ENCODE data around the gene HEATR9. TPM values are rescaled to one million over a fixed set of nuclear protein-coding genes. Genes with fewer than 3 reads are reported as not detected.

Gene HEATR9
- total RNA-seq, 2 experiments from 2014 or later, result 1.5 to 2.3 TPM

DNA sequence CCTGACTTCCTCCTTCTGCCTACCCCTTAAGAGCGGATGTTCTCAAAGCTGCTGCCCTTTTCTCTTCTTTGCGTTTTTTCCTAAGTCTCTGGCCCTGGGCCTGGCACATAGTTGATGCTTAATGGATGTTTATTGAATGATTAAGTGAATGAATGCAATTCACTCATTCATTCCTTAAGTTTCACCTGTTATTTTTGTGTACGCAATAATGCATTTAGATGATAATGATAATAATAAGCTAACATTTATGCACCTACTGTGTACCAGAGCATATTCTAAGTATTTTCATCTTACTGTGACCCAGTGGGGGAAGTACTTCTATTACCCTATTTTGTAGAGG, 7.1 kb upstream of the HEATR9 start:
- CTCF ChIA-PET, result interaction anchor here (0.6 to 2.0 kb wide), 6 partner anchors 13 to 72 kb away, joined by 3 to 11 read pairs (median 5); no protein-coding TSS in a partner anchor
- POLR2A ChIA-PET, result interaction anchor here (0.6 to 6.6 kb wide), 4 partner anchors 9 to 27 kb away, joined by 3 to 189 read pairs (median 6); no protein-coding TSS in a partner anchor

DNA sequence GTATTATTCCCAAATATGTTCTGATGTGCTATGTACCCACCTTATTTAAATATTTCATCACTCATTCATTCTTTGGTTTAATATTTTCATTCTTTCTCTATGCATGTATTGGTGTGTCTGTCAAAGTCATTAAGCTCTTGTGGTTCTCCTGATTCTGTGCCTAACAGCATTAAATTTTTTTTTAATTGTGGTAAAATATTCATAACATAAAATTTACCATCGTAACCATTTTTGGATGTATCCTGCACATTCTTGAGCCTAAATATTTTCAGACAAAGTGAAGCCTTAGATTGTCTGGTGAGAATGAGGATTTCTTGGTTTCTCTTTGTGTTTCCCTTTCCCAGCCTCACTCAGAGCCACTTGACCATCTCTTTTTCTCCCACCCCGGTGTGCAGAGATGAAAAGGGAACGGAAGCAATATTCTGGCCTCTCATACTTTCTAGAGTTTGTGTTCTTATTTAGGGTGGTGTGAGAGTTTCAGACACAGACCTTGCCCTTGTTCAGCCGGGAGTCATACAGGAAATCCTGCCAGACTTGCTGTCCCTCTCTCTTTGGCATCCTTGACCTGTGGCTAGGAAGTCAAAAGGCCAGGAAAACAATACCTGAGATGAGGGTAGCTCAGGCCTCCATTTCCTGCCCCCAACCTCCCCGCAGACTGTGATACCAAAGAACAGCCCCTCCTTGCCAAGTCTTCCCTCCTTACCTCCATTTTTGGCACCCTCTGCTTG, 6.5 kb upstream of the HEATR9 start:
- POLR2A ChIA-PET, result interaction anchor here (0.6 to 6.6 kb wide), 3 partner anchors 9 to 20 kb away, joined by 3 to 189 read pairs (median 4); no protein-coding TSS in a partner anchor
- CTCF ChIA-PET, result interaction anchor here (0.6 to 2.0 kb wide), 5 partner anchors 14 to 72 kb away, joined by 3 to 11 read pairs (median 6); no protein-coding TSS in a partner anchor

GRCh38 chr17:35872196-35872980, 3.7 kb upstream of the HEATR9 start:
- ChIA-PET POLR2A (interaction anchor here (0.7 to 1.0 kb wide), 2 partner anchors 26 to 499 kb away, joined by 3 to 4 read pairs; partner anchors contain the start of gene SLFN11), CTCF (interaction anchor here (1.5 to 6.1 kb wide), 3 partner anchors 23 to 97 kb away, joined by 3 to 25 read pairs (median 6); no protein-coding TSS in a partner anchor)

GRCh38 chr17:35870906-35871819, 2.5 kb upstream of the HEATR9 start:
- ChIA-PET POLR2A (interaction anchor here (0.6 to 0.8 kb wide), 6 partner anchors 10 to 322 kb away, joined by 3 to 12 read pairs (median 3); partner anchors contain the start of gene RDM1), CTCF (interaction anchor here (0.6 to 6.1 kb wide), 7 partner anchors 10 to 98 kb away, joined by 3 to 25 read pairs (median 4); partner anchors contain the start of gene CCL5)

DNA sequence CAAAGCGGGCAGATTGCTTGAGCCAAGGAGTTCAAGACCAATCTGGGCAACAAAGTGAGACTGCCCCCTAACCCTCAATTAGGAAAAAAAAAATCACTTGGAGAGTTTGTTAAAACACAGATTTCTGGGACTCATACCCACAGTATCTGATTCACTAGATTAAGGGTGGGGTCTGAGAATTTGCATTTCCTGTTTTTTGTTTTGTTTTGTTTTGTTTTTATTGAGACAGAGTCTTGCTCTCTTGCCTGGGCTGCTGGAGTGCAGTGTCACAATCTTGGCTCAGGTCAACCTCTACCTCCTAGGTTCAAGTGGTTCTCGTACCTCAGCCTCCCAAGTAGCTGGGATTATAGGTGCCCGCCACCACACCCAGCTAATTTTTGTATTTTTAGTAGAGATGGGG, 1.1 kb downstream of the HEATR9 start:
- ChIA-PET POLR2A (no interaction called here), CTCF (interaction anchor here (0.7 kb wide), 1 partner anchor 808 kb away, joined by 3 read pairs; no protein-coding TSS in a partner anchor)

GRCh38 chr17:35866341-35866950, 2.2 kb downstream of the HEATR9 start:
- CTCF ChIA-PET, result interaction anchor here (0.6 kb wide), 1 partner anchor 168 kb away, joined by 3 read pairs; no protein-coding TSS in a partner anchor
- POLR2A ChIA-PET, result interaction anchor here (0.6 kb wide), 1 partner anchor 224 kb away, joined by 4 read pairs; no protein-coding TSS in a partner anchor

DNA sequence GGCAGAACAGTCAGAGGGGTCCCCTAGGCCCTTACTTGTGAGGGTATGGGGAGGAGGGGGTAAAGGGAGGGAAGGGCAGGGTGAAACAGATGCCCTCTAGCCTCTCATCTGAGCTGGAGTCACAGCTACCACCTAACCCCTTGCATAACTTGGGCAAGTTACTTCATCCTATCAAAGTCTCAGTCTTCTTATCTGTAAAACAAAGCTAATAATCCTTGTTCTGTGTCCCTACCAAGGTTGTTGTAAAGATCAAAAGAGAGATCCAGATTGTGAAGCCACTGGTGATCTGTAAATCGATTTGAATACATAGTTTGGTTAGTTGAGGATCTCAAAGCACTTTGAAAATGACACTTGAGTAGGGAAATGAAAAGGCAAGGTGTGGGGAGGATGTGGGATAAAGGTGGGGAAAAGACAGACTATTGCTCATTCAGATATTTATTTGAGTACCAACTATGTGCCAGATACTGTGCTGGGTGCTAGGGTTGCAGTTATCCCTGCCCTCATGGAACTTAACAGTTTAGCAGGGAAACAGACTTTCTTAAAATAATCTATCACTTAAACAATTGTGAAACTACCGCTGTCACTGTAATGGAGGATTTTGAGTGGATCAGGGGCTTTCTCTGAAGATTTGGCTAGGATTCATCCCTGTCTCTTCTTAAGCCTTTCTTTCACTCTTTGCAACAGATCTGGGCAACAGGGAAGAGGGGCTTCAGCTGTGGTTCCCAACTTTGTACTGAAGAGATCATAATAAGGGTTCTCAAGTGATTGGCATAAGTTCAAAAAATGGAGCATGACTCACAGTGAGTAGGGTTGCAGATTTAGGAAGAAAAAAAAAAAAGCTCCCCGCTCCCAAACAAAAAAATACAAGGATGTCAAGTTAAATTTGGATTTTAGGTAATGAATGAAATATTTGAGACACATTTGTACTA, 3.0 kb downstream of the HEATR9 start:
- ChIA-PET CTCF (interaction anchor here (0.6 to 1.2 kb wide), 3 partner anchors 8 to 169 kb away, joined by 3 read pairs; no protein-coding TSS in a partner anchor), POLR2A (interaction anchor here (0.6 kb wide), 1 partner anchor 225 kb away, joined by 4 read pairs; no protein-coding TSS in a partner anchor)

DNA sequence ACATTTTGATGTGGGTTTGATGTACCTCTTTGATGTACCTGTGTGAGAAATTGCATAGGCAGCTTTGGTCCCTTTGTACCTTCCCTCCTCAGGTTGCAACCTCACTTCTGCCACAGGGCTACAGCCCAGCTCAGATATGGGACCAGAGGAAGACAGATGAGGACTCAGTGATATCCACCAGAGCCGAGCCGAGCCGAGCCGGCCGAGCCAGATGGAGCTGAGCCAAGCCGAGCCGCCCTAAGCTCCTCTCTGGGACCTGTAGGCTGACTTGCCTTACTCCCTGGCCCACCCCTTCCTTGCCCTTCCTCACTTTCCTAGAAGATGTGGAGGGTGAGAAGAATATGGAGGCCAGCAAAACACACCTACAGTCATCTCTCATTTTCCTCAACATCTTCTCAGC, 3.8 kb downstream of the HEATR9 start:
- CTCF ChIA-PET, result interaction anchor here (0.7 to 2.1 kb wide), 3 partner anchors 9 to 32 kb away, joined by 3 to 7 read pairs (median 3); no protein-coding TSS in a partner anchor
- POLR2A ChIA-PET, result no interaction called here

- ChIA-PET CTCF (interaction anchor here (0.5 to 2.4 kb wide), 5 partner anchors 8 to 113 kb away, joined by 3 to 10 read pairs (median 5); no protein-coding TSS in a partner anchor), POLR2A (no interaction called here)
These were observed 12.1 kb downstream of the HEATR9 start for GRCh38 chr17:35856603-35857002.

- POLR2A ChIA-PET, result no interaction called here
- CTCF ChIA-PET, result interaction anchor here (1.2 to 2.4 kb wide), 3 partner anchors 15 to 113 kb away, joined by 3 to 10 read pairs (median 5); no protein-coding TSS in a partner anchor
These were observed 12.7 kb downstream of the HEATR9 start for GRCh38 chr17:35855965-35856364.

- POLR2A ChIA-PET, result interaction anchor here (0.7 to 0.9 kb wide), 3 partner anchors 27 to 237 kb away, joined by 4 to 8 read pairs (median 6); no protein-coding TSS in a partner anchor
These were observed 19.0 kb downstream of the HEATR9 start for GRCh38 chr17:35849469-35850348.

GRCh38 chr17:35847633-35848373, 20.9 kb downstream of the HEATR9 start:
- CTCF ChIA-PET, result interaction anchor here (0.5 to 3.0 kb wide), 13 partner anchors 9 to 122 kb away, joined by 3 to 25 read pairs (median 4); partner anchors contain the start of gene HEATR9
- POLR2A ChIA-PET, result interaction anchor here (0.7 kb wide), 1 partner anchor 148 kb away, joined by 5 read pairs; no protein-coding TSS in a partner anchor

More at GRCh38 chr17:35849469-35850348, 19.0 kb downstream of the HEATR9 start:
- CTCF ChIA-PET, result interaction anchor here (0.5 to 3.0 kb wide), 15 partner anchors 10 to 126 kb away, joined by 3 to 25 read pairs (median 5); partner anchors contain the start of gene HEATR9

GRCh38 chr17:35847006-35847405, 21.7 kb downstream of the HEATR9 start:
- ChIA-PET CTCF (interaction anchor here (0.6 to 2.6 kb wide), 3 partner anchors 17 to 83 kb away, joined by 3 to 7 read pairs (median 3); no protein-coding TSS in a partner anchor), POLR2A (interaction anchor here (0.7 kb wide), 1 partner anchor 149 kb away, joined by 5 read pairs; no protein-coding TSS in a partner anchor)

DNA sequence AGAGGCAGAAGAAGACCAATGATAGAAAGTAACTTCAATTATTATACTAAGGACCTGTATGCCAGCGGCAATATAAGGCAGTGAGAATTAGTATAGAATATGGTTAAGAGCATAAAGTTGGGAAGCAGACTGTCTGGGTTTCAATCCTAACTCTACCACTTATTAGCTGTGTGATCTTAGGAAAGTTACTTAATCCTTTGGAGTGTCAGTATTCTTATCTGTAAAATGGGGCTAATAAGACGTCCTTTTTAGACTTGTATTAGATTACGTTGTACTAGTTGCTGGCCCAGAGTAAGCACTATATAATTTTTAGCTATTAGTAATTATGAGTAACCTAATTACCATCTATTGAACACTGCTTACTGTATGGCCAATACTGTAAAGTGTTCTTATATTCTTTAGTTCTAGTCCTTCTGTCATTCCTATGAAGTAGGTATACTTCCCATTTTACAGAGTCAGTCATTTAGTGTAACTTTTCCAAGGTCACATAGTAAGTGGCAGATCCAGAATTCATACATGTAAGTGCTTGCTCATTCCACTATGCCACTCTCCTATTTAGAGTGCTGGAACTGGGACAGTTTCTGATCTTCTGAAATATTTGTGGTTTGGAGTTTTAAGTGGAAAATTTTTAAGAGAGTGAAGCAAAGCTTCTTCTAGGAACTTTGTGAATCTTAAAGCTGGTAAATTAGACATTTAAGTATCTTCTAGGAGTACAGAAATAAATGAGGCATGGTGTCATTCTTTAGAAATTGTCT, 22.5 kb downstream of the HEATR9 start:
- CTCF ChIA-PET, result interaction anchor here (1.3 kb wide), 1 partner anchor 82 kb away, joined by 3 read pairs; no protein-coding TSS in a partner anchor
- POLR2A ChIA-PET, result no interaction called here
